Measurements from ENCODE around the gene RNF5.

RNF5 gene

GRCh38 chr6:32148289-32149091, 29.7 kb upstream of the RNF5 start:
- TF ChIP-seq SP3 (tag by site-specific recombination; IDR thresholded peaks at IDR 0.05): peak; percentile 38; the same call in 1 of the 2 replicates
- peak; percentile 29 for TF ChIP-seq SP2 (tag by site-specific recombination; IDR thresholded peaks at IDR 0.05)
- TF ChIP-seq ZNF518A (tag by site-specific recombination; conservative IDR thresholded peaks at IDR 0.05; ENCODE audit: low read depth): no peak
- TF ChIP-seq GLI4 (tag by site-specific recombination; IDR thresholded peaks at IDR 0.05): no peak
- no peaks in the 10 kb centered on the region for H3K9me3 ChIP-seq (ENCODE audit: control insufficient read depth, insufficient read depth, low read depth, low read length)
- no peak overlapping the region for H3K4me3 ChIP-seq (ENCODE audit: low read depth, low read length)
- ChIA-PET POLR2A (interaction anchor here (0.9 to 1.2 kb wide), 2 partner anchors 19 to 250 kb away, joined by 3 to 4 read pairs; partner anchors contain the start of gene FKBPL), CTCF (interaction anchor here (0.6 to 2.1 kb wide), 3 partner anchors 30 to 638 kb away, joined by 3 to 9 read pairs (median 3); no protein-coding TSS in a partner anchor)
- no peaks in the 10 kb centered on the region for H3K36me3 ChIP-seq (ENCODE audit: control insufficient read depth in 2 of 2, insufficient read depth in 1 of 2, low read length in 2 of 2)
- no peak overlapping the region for H3K27ac ChIP-seq (ENCODE audit: extremely low read depth, low read depth, low read length)
- peaks cover 9% of the 10 kb centered on the region; the same call in 1 of the 2 replicates for H3K4me1 ChIP-seq (ENCODE audit: control insufficient read depth, insufficient read depth, low read length)

GRCh38 chr6:32149092-32149755, 29.0 kb upstream of the RNF5 start:
- ChIA-PET POLR2A (no interaction called here), CTCF (no interaction called here)
- no peak for TF ChIP-seq ZNF530 (tag by site-specific recombination; IDR thresholded peaks at IDR 0.05; ENCODE audit: low read depth)
- peak; percentile 45; the same call in 1 of the 2 replicates for TF ChIP-seq SCRT2 (tag by site-specific recombination; IDR thresholded peaks at IDR 0.05)
- Histone ChIP-seq H3K36me3 (ENCODE audit: control insufficient read depth in 2 of 2, insufficient read depth in 1 of 2, low read length in 2 of 2) (no peaks in the 10 kb centered on the region), H3K27ac (ENCODE audit: extremely low read depth, low read depth, low read length) (no peak overlapping the region), H3K4me3 (ENCODE audit: low read depth, low read length) (no peak overlapping the region), H3K9me3 (ENCODE audit: control insufficient read depth, insufficient read depth, low read depth, low read length) (no peaks in the 10 kb centered on the region), H3K4me1 (ENCODE audit: control insufficient read depth, insufficient read depth, low read length) (peaks cover 9% of the 10 kb centered on the region; the same call in 1 of the 2 replicates)

- POLR2A ChIA-PET: interaction anchor here (3.4 kb wide), 1 partner anchor 21 kb away, joined by 38 read pairs; the partner anchor contains the start of genes ATF6B and FKBPL
- CTCF ChIA-PET: no interaction called here
- Histone ChIP-seq H3K27ac (ENCODE audit: extremely low read depth, low read depth, low read length) (no peak overlapping the region), H3K36me3 (ENCODE audit: control insufficient read depth in 2 of 2, insufficient read depth in 1 of 2, low read length in 2 of 2) (peaks cover 0 to 1% of the 10 kb centered on the region in 2 experiments; a peak in 1 of 3 replicates), H3K9me3 (ENCODE audit: control insufficient read depth, insufficient read depth, low read depth, low read length) (no peaks in the 10 kb centered on the region), H3K4me3 (ENCODE audit: low read depth, low read length) (no peak overlapping the region), H3K4me1 (ENCODE audit: control insufficient read depth, insufficient read depth, low read length) (peaks cover 9% of the 10 kb centered on the region; the same call in 1 of the 2 replicates)
- TF ChIP-seq ZBTB11 (tag by site-specific recombination; conservative IDR thresholded peaks at IDR 0.05; ENCODE audit: low read depth): no peak
- no peak for TF ChIP-seq ZNF239 (tag by site-specific recombination; IDR thresholded peaks at IDR 0.05)
- no peak for TF ChIP-seq SP2 (tag by site-specific recombination; IDR thresholded peaks at IDR 0.05)
- TF ChIP-seq ZNF747 (tag by site-specific recombination; IDR thresholded peaks at IDR 0.05): no peak
- no peak for TF ChIP-seq ZBTB48 (tag by site-specific recombination; IDR thresholded peaks at IDR 0.05)
- no peak for TF ChIP-seq ZNF133 (tag by site-specific recombination; IDR thresholded peaks at IDR 0.05)
- TF ChIP-seq ZNF549 (tag by site-specific recombination; IDR thresholded peaks at IDR 0.05): no peak
- TF ChIP-seq ZNF140 (tag by site-specific recombination; IDR thresholded peaks at IDR 0.05): no peak
- TF ChIP-seq ZNF280D (tag by site-specific recombination; IDR thresholded peaks at IDR 0.05): no peak
- no peak for TF ChIP-seq KLF1 (tag by site-specific recombination; IDR thresholded peaks at IDR 0.05)
Measured at GRCh38 chr6:32149932-32150870, 28.0 kb upstream of the RNF5 start.

All from HEK293 (cell line).